ENCODE data around the gene C15orf40. TPM values are rescaled to one million over a fixed set of nuclear protein-coding genes. Genes with fewer than 3 reads are reported as not detected.

The C15orf40 gene
- total and polyA plus RNA-seq, 2 of the 13 experiments (the other 11 are each of a cell fraction or from before 2014, with no cell fraction given) = 24.0 to 26.3 TPM

DNA sequence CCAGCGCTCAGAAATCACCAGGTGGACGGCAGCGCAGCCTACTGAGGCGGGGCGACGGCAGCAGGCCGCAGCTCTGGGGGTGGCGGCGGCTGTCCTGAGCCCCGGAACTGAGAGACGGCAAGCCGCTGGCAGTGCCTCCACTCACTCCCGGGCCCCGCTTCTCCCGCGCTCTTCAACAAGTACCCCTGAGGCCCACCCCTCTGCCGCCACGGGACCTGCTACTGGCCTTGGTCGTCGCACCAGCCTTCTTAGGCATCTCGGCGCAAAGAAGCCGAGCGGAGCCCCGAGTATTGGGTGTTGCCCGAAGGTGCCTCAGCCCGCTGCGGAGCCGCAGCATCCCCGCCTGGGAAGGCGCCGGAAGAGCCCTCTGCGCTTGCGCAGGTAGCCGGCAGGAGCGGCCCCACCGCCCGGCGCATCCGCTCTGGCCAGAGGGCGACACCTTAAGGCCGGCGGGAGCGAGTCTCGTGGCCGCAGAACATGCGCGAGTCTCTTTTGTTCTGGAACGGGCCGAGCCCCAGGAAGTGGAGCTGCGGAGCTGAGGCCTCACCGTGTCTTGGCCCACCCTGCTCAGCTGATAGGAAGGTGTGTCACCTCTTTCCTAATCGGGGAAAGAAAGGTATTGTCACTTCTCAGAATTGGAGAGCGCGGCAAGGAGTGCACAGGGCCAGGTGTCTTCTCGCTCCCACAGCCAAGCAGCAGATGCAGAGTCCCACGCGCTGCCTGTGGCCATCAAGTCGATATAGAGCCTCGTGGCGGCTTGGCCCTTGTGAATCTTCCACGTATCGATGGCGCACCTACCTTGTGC, at the start of gene C15orf40 (continued):
- TF ChIP-seq ZNF572 (CRISPR knock-in tag; IDR thresholded peaks at IDR 0.05) (peak; percentile 97), ZNF337 (CRISPR knock-in tag; IDR thresholded peaks at IDR 0.05; ENCODE audit: borderline replicate concordance, low read depth) (peak; percentile 90; the same call in 1 of the 2 replicates), ZNF12 (CRISPR knock-in tag; IDR thresholded peaks at IDR 0.05) (no peak), CBX2 (IDR thresholded peaks at IDR 0.05; ENCODE audit: low read depth, low read length) (no peak), CBX2 (CRISPR knock-in tag; IDR thresholded peaks at IDR 0.05; ENCODE audit: low read depth) (no peak), FIP1L1 (IDR thresholded peaks at IDR 0.05; ENCODE audit: borderline replicate concordance, insufficient read depth, low read depth, low read length) (no peak), REXO4 (CRISPR knock-in tag; IDR thresholded peaks at IDR 0.05; ENCODE audit: borderline replicate concordance) (0 out of 2 replicates have a peak, but pooled peaks have one; percentile 53), SRSF1 (optimal IDR thresholded peaks at IDR 0.05; ENCODE audit: low read depth, low read length) (no peak), ZNF530 (CRISPR knock-in tag; IDR thresholded peaks at IDR 0.05; ENCODE audit: low read depth) (no peak), EZH2 (conservative IDR thresholded peaks at IDR 0.05; ENCODE audit: low read depth, low read length) (no peak), ARHGAP35 (CRISPR knock-in tag; IDR thresholded peaks at IDR 0.05; ENCODE audit: borderline replicate concordance) (no peak; the same call in 1 of the 2 replicates), ZBTB8A (CRISPR knock-in tag; IDR thresholded peaks at IDR 0.05; ENCODE audit: borderline replicate concordance, low read depth) (no peak; the same call in 1 of the 2 replicates), NRL (CRISPR knock-in tag; IDR thresholded peaks at IDR 0.05; ENCODE audit: borderline replicate concordance) (peak; percentile 87), ZNF776 (CRISPR knock-in tag; IDR thresholded peaks at IDR 0.05) (peak; percentile 51; the same call in 1 of the 2 replicates), RORA (CRISPR knock-in tag; IDR thresholded peaks at IDR 0.05) (no peak), ETV5 (CRISPR knock-in tag; IDR thresholded peaks at IDR 0.05; ENCODE audit: borderline replicate concordance) (peak; percentile 75; the same call in 1 of the 2 replicates), CCDC6 (CRISPR knock-in tag; IDR thresholded peaks at IDR 0.05) (0 out of 2 replicates have a peak, but pooled peaks have one; percentile 5), POGZ (CRISPR knock-in tag; IDR thresholded peaks at IDR 0.05) (peak; percentile 98), GTF3A (CRISPR knock-in tag; conservative IDR thresholded peaks at IDR 0.05) (no peak), ZFX (CRISPR knock-in tag; IDR thresholded peaks at IDR 0.05; ENCODE audit: low read depth) (peak; percentile 86), NR2F1 (CRISPR knock-in tag; IDR thresholded peaks at IDR 0.05) (no peak), MAFG (CRISPR knock-in tag; IDR thresholded peaks at IDR 0.05) (no peak)
- TF ChIP-seq, protein P1, sequence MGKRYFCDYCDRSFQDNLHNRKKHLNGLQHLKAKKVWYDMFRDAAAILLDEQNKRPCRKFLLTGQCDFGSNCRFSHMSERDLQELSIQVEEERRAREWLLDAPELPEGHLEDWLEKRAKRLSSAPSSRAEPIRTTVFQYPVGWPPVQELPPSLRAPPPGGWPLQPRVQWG (CRISPR knock-in tag; IDR thresholded peaks at IDR 0.05; ENCODE audit: borderline replicate concordance, low read depth) = no peak
- TF ChIP-seq, protein P2, sequence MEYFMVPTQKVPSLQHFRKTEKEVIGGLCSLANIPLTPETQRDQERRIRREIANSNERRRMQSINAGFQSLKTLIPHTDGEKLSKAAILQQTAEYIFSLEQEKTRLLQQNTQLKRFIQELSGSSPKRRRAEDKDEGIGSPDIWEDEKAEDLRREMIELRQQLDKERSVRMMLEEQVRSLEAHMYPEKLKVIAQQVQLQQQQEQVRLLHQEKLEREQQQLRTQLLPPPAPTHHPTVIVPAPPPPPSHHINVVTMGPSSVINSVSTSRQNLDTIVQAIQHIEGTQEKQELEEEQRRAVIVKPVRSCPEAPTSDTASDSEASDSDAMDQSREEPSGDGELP (IDR thresholded peaks at IDR 0.05; ENCODE audit: borderline replicate concordance, low read depth) = peak; percentile 63; the same call in 1 of the 2 replicates
- TF ChIP-seq, protein P3, sequence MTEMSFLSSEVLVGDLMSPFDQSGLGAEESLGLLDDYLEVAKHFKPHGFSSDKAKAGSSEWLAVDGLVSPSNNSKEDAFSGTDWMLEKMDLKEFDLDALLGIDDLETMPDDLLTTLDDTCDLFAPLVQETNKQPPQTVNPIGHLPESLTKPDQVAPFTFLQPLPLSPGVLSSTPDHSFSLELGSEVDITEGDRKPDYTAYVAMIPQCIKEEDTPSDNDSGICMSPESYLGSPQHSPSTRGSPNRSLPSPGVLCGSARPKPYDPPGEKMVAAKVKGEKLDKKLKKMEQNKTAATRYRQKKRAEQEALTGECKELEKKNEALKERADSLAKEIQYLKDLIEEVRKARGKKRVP (CRISPR knock-in tag; IDR thresholded peaks at IDR 0.05) = peak in 1 of 2 experiments; percentile 67; a peak in 1 of 4 replicates
- TF ChIP-seq, protein P4, sequence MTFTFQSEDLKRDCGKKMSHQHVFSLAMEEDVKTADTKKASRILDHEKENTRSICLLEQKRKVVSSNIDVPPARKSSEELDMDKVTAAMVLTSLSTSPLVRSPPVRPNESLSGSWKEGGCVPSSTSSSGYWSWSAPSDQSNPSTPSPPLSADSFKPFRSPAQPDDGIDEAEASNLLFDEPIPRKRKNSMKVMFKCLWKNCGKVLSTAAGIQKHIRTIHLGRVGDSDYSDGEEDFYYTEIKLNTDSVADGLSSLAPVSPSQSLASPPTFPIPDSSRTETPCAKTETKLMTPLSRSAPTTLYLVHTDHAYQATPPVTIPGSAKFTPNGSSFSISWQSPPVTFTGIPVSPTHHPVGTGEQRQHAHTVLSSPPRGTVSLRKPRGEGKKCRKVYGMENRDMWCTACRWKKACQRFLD (CRISPR knock-in tag; IDR thresholded peaks at IDR 0.05; ENCODE audit: borderline replicate concordance) = 0 out of 2 replicates have a peak, but pooled peaks have one; percentile 57

Measured in HepG2 (cell line).